Neural progenitor cell (in vitro differentiated cells): ENCODE results near the gene SCARF2.

Source experiments
- CTCF ChIP-seq: fragments of 200-600 bp; sonication (generic); IDR thresholded peaks from 2 replicates; pipeline ENCODE4 v1.5.1; 2017; ENCODE audit warnings: antibody characterized with exemption, mild to moderate bottlenecking
- EZH2 ChIP-seq: fragments of 200-600 bp; sonication (generic); IDR thresholded peaks from 2 replicates; pipeline ENCODE4 v1.6.1; 2017; ENCODE audit warnings: antibody characterized with exemption, mild to moderate bottlenecking, moderate library complexity

- no peak for TF ChIP-seq CTCF
- TF ChIP-seq EZH2, result no peak
These were observed 6.7 kb upstream of the SCARF2 start for GRCh38 chr22:20444325-20444724.
